Measurements from ENCODE around the gene NEMP1.

The NEMP1 gene

DNA sequence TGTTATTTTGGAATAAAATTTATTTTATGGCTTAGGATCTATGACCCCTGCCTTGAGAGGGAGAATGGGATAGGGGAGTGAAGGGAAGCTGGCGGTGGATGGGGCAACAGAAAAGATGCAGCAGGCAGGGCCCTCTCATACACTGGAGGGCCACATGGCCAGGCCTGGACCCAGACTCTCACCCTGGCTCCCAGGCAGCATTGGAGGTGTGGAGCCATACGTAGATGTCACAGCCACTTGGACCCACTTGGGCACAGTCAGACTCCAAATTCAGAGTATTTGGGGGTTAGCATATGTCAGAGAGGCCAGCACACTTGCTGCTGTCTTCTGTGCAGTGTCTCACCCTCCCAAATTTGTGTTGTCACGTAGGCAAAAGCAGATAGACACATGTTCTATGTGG is 16.8 kb upstream of the NEMP1 start:
- H3K36me3 ChIP-seq (ENCODE audit: control insufficient read depth in 1 of 2, insufficient read depth in 2 of 2, low read length in 2 of 2), result peaks cover 71 to 73% of the 10 kb centered on the region in 2 donors

DNA sequence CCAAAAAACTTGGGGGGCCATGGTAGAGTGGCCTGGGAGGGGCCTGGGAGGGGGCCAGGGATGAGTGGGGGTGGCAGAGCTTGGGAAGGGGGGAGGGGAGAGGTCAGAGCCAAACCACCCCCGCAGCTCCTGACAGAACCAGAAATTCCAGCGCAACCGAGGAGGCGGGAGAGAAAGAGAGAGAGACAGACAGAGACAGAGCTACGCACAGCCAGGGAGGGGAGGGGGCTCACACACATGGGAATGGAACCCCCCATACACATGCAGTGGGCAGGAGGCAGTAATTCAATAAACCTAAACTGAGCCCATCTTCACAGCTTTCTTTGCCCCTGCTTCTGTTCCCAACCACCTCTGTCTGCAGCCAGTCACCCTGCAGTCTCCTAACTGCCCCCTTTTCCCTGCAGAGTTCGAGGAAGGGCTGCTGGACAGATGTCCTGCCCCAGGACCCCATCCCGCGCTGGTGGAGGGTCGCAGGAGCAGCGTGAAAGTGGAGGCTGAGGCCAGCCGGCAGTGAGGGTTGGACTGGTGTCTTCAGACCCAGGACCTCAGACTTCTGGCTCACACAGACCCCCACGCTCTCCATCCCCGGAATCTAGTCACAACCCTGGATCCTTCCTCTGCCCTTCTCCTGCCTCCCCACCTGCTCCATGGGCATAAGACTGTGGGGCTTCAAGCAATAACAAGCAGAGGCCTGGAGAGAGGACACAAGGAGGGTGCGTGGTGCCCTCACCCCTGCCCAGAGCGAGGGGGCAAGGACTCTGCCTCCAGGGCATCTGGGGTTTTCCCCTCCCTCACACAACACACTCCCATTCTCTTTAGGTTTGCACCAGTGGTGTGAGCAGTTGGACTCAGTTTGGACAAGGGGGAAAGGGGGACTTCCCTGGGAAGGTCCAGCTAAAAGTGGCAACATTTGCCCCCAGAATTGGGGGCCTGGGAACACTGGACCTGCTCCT is 15.9 kb upstream of the NEMP1 start:
- peaks cover 18 to 45% of the 10 kb centered on the region in 2 donors for H3K4me1 ChIP-seq (ENCODE audit: control insufficient read depth in 1 of 2, insufficient read depth in 2 of 2, low read length in 2 of 2)
- H3K9me3 ChIP-seq (ENCODE audit: control insufficient read depth in 1 of 2, low read length in 2 of 2), result no peaks in the 10 kb centered on the region
- peak overlapping the region in 1 of 2 donors; percentile 4 for H3K4me3 ChIP-seq (ENCODE audit: low read depth in 1 of 2, low read length in 2 of 2)
- H3K27me3 ChIP-seq (ENCODE audit: low read depth, low read length), result no peaks in the 10 kb centered on the region
- peaks cover 64% of the 10 kb centered on the region in 2 donors for H3K36me3 ChIP-seq (ENCODE audit: control insufficient read depth in 1 of 2, insufficient read depth in 2 of 2, low read length in 2 of 2)
- peak overlapping the region; percentile 51 for H3K27ac ChIP-seq (ENCODE audit: low read length)

More for the DNA sequence above, 16.8 kb upstream of the NEMP1 start:
- Histone ChIP-seq H3K4me1 (ENCODE audit: control insufficient read depth in 1 of 2, insufficient read depth in 2 of 2, low read length in 2 of 2) (peaks cover 18 to 44% of the 10 kb centered on the region in 2 donors), H3K9me3 (ENCODE audit: control insufficient read depth in 1 of 2, low read length in 2 of 2) (no peaks in the 10 kb centered on the region), H3K4me3 (ENCODE audit: low read depth in 1 of 2, low read length in 2 of 2) (no peak overlapping the region), H3K27ac (ENCODE audit: low read length) (no peak overlapping the region), H3K27me3 (ENCODE audit: low read depth, low read length) (no peaks in the 10 kb centered on the region)

DNA sequence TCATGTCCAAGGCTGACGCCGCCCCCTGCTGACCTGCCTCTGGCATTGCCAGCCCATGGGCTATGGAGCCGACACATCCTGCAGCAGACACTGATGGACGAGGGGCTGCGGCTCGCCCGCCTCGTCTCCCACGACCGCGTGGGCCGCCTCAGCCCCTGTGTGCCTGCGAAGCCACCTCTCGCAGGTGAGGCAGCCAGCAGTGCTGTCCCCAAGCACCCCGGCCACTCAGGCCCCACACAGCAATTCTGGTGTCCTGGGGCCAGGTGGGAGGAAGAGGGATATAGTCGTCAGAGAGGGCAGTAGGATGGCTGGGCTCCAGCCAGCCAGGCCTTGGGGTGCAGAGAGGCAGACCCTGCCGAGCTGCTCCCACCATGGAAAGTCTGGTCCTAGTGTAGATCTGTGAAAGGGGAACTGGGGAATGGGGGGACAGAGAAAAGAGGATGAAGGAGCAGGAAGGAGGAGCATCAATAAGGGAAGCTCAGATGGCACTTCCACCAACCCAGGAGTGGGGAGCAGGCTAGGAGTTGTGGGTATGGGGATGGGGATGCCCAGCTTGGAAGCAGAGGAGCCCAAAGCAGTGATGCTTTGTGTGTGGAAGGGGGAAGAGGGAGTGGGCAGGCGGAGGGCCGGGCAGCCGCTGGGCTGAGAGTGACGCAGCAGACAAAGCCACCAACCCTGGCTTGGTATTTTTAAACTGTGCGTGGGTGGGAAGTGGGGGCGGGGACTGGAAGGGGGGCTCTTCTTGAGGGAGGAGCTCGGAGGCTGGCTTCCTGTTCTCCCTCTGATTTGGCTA is 15.0 kb upstream of the NEMP1 start:
- Histone ChIP-seq H3K27me3 (ENCODE audit: low read depth, low read length) (no peaks in the 10 kb centered on the region), H3K4me3 (ENCODE audit: low read depth in 1 of 2, low read length in 2 of 2) (peak overlapping the region in 1 of 2 donors; percentile 38), H3K9me3 (ENCODE audit: control insufficient read depth in 1 of 2, low read length in 2 of 2) (no peaks in the 10 kb centered on the region), H3K27ac (ENCODE audit: low read length) (peak overlapping the region; percentile 43), H3K36me3 (ENCODE audit: control insufficient read depth in 1 of 2, insufficient read depth in 2 of 2, low read length in 2 of 2) (peaks cover 55 to 56% of the 10 kb centered on the region in 2 donors), H3K4me1 (ENCODE audit: control insufficient read depth in 1 of 2, insufficient read depth in 2 of 2, low read length in 2 of 2) (peaks cover 18 to 45% of the 10 kb centered on the region in 2 donors)

DNA sequence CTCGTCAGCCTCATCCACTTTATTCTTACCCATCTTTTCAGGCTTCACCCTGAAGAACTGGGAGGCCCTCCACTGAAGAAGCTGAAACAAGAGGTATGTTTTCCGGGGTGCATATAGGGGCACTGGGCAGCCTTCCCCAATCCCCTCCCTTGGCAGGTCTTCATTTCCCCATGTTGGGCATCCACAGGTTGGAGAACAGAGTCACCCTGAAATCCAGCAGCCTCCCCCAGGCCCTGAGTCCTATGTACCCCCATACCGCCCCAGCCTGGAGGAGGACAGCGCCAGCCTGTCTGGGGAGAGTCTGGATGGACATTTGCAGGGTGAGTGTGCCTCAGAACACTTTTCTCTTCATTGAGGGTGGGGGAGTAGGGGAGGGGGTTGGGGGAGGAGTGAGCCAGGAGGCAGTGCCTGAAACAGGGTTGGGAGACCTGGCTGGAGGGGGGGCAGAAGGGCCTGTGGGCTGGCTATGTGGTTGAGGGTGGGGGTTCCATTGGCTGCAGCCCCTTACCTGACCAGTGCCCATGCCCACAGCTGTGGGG is 14.4 kb upstream of the NEMP1 start:
- Histone ChIP-seq H3K27ac (ENCODE audit: low read length) (peak overlapping the region; percentile 23), H3K9me3 (ENCODE audit: control insufficient read depth in 1 of 2, low read length in 2 of 2) (no peaks in the 10 kb centered on the region), H3K4me1 (ENCODE audit: control insufficient read depth in 1 of 2, insufficient read depth in 2 of 2, low read length in 2 of 2) (peaks cover 21 to 45% of the 10 kb centered on the region in 2 donors), H3K27me3 (ENCODE audit: low read depth, low read length) (no peaks in the 10 kb centered on the region), H3K36me3 (ENCODE audit: control insufficient read depth in 1 of 2, insufficient read depth in 2 of 2, low read length in 2 of 2) (peaks cover 48 to 54% of the 10 kb centered on the region in 2 donors), H3K4me3 (ENCODE audit: low read depth in 1 of 2, low read length in 2 of 2) (peak overlapping the region in 1 of 2 donors; percentile 38)

DNA sequence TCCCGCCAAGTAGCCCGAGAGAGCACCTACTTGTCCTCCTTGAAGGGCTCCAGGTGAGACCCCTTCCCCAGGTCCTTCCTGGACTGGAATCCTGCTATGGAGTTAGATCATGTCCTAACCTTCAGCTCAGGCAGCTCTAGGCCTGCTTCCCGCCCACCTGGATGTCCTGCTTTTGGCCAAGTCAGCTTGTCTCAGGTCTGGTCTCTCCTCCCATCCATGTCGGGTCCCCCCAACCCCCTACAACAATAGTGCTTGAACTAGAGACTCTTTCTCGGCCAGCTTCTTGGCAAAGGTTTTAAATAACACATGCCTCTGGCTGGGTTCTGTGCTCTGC is 13.9 kb upstream of the NEMP1 start:
- Histone ChIP-seq H3K36me3 (ENCODE audit: control insufficient read depth in 1 of 2, insufficient read depth in 2 of 2, low read length in 2 of 2) (peaks cover 44 to 51% of the 10 kb centered on the region in 2 donors), H3K4me3 (ENCODE audit: low read depth in 1 of 2, low read length in 2 of 2) (peak overlapping the region in 1 of 2 donors; percentile 87), H3K4me1 (ENCODE audit: control insufficient read depth in 1 of 2, insufficient read depth in 2 of 2, low read length in 2 of 2) (peaks cover 21 to 45% of the 10 kb centered on the region in 2 donors), H3K9me3 (ENCODE audit: control insufficient read depth in 1 of 2, low read length in 2 of 2) (no peaks in the 10 kb centered on the region), H3K27me3 (ENCODE audit: low read depth, low read length) (no peaks in the 10 kb centered on the region), H3K27ac (ENCODE audit: low read length) (peak overlapping the region; percentile 23)

DNA sequence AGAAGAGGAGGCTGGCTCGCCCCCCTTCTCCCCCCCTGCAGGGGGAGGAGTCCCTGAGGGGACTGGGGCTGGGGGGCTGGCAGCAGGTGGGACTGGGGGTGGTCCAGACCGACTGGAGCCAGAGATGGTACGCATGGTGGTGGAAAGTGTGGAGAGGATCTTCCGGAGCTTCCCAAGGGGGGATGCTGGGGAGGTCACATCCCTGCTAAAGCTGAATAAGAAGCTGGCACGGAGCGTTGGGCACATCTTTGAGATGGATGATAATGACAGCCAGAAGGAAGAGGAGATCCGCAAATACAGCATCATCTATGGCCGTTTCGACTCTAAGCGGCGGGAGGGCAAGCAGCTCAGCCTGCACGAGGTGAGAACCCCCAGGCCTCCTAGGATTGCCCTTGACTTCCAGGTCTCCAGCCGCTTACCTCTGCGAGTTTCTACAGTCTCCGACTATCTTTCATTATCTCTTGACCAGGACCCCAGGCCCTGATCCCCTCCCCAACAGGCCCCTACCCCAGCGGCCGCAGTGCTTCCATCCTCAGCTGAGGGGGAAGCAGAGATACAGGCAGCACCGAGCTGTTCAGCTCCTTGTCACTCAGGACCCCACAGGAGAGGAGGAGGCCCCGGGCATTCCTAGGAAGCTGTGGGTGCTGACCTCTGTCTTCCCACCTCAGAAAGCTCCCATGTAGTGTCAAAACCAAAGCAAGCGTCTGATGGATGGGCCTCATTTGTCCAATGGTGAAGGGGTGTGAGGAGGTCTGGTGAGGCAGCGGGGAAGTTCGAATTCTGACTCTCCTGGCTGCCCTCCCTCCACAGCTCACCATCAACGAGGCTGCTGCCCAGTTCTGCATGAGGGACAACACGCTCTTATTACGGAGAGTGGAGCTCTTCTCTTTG is 13.3 kb upstream of the NEMP1 start:
- peaks cover 38 to 49% of the 10 kb centered on the region in 2 donors for H3K36me3 ChIP-seq (ENCODE audit: control insufficient read depth in 1 of 2, insufficient read depth in 2 of 2, low read length in 2 of 2)
- H3K4me1 ChIP-seq (ENCODE audit: control insufficient read depth in 1 of 2, insufficient read depth in 2 of 2, low read length in 2 of 2), result peaks cover 21 to 45% of the 10 kb centered on the region in 2 donors
- peak overlapping the region in 1 of 2 donors; percentile 87 for H3K4me3 ChIP-seq (ENCODE audit: low read depth in 1 of 2, low read length in 2 of 2)

DNA sequence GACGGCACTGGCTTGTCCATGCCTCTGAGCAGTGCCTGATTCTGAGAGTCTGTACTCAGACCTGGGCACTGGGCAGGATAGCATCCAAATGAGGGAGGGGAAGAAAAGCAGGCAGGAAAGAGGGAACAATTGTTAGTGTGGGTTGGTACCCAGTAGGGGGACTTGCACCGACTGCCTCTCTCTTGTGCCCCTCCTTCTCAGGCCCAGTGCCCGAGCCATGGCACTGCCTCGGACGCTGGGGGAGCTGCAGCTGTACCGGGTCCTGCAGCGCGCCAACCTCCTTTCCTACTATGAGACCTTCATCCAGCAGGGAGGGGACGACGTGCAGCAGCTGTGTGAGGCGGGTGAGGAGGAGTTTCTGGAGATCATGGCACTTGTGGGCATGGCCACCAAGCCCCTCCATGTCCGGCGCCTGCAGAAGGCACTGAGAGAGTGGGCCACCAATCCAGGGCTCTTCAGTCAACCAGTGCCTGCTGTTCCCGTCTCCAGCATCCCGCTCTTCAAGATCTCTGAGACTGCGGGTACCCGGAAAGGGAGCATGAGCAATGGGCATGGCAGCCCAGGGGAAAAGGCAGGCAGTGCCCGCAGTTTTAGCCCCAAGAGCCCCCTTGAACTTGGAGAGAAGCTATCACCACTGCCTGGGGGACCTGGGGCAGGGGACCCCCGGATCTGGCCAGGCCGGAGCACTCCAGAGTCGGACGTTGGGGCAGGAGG is 12.5 kb upstream of the NEMP1 start:
- Histone ChIP-seq H3K27ac (ENCODE audit: low read length) (peak overlapping the region; percentile 62), H3K36me3 (ENCODE audit: control insufficient read depth in 1 of 2, insufficient read depth in 2 of 2, low read length in 2 of 2) (peaks cover 33 to 43% of the 10 kb centered on the region in 2 donors), H3K27me3 (ENCODE audit: low read depth, low read length) (no peaks in the 10 kb centered on the region), H3K9me3 (ENCODE audit: control insufficient read depth in 1 of 2, low read length in 2 of 2) (no peaks in the 10 kb centered on the region), H3K4me1 (ENCODE audit: control insufficient read depth in 1 of 2, insufficient read depth in 2 of 2, low read length in 2 of 2) (peaks cover 21 to 48% of the 10 kb centered on the region in 2 donors), H3K4me3 (ENCODE audit: low read depth in 1 of 2, low read length in 2 of 2) (peak overlapping the region; percentile 63 to 87)

More for the DNA sequence above, 13.3 kb upstream of the NEMP1 start:
- H3K27me3 ChIP-seq (ENCODE audit: low read depth, low read length), result no peaks in the 10 kb centered on the region
- H3K9me3 ChIP-seq (ENCODE audit: control insufficient read depth in 1 of 2, low read length in 2 of 2), result no peaks in the 10 kb centered on the region
- H3K27ac ChIP-seq (ENCODE audit: low read length), result peak overlapping the region; percentile 23

DNA sequence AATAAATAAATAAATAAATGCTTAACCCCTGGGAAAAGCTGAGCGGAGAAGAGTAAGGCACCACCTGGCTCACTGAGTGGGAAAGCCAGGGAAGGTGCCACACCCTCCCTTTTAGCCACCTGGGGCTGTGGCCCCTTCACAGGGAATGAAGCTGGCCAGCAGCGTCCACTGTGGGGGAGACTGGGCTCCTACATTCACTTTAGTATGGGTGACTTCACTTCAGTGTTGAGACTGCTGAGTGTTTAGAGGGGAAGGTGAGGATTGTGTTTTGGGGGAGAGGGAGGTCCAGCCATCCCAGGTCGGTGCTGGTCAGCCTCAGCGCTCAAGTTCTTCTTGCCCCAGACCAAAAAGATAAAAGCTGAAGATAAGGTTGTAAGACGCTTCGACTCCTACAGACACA is 11.9 kb upstream of the NEMP1 start:
- peaks cover 21 to 53% of the 10 kb centered on the region in 2 donors for H3K4me1 ChIP-seq (ENCODE audit: control insufficient read depth in 1 of 2, insufficient read depth in 2 of 2, low read length in 2 of 2)
- H3K27me3 ChIP-seq (ENCODE audit: low read depth, low read length), result no peaks in the 10 kb centered on the region
- no peaks in the 10 kb centered on the region for H3K9me3 ChIP-seq (ENCODE audit: control insufficient read depth in 1 of 2, low read length in 2 of 2)
- H3K27ac ChIP-seq (ENCODE audit: low read length), result peak overlapping the region; percentile 62
- H3K4me3 ChIP-seq (ENCODE audit: low read depth in 1 of 2, low read length in 2 of 2), result peak overlapping the region; percentile 63 to 87
- H3K36me3 ChIP-seq (ENCODE audit: control insufficient read depth in 1 of 2, insufficient read depth in 2 of 2, low read length in 2 of 2), result peaks cover 27 to 38% of the 10 kb centered on the region in 2 donors

DNA sequence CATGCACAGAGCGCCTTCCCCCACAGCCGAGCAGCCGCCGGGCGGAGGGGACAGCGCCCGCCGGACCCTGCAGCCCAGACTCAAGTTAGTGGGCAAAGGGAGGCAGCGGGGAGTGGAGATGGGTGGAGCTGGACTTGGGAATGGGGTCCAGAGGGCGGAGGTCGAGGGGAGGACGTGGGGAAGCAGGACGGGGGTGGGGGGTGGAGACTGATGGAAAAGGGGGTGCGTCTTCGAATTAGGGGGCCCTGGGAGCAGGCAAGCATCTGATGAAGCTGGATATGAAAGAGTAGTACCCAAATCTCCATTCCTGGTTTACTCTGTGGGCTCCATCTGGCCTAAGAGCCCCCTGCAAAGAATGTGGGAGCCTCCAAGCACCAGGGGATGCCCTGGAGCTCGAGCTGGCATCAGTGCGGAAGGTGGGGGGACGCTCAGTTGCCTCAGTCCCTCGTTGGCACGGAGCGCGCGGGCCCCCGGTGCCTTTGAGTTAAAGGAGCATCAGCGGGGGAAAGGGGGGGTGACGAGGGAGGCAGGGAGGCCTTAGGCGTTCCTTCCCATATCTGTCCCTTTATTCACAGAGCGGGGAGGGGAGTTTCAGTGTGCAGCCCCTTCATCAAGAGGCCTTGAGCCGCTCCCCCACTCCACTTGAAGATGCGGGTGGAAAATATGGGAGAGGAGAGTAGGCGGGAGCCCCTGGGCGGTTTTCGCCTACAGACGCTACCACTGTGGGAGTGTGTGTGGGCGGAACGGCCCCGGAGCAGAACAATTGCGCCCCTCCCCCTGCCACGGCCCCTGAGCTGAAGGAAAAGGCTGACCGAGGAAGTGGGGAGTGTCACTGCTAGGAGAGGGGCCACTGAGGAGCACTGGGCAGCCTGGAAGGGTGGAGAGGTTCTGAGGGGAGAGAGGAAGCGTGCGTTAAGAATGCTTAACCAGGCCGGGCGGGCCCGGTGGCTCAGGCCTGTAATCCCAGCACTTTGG is 11.0 kb upstream of the NEMP1 start:
- no peaks in the 10 kb centered on the region for H3K27me3 ChIP-seq (ENCODE audit: low read depth, low read length)
- H3K27ac ChIP-seq (ENCODE audit: low read length), result peak overlapping the region; percentile 72
- no peaks in the 10 kb centered on the region for H3K9me3 ChIP-seq (ENCODE audit: control insufficient read depth in 1 of 2, low read length in 2 of 2)
- H3K4me1 ChIP-seq (ENCODE audit: control insufficient read depth in 1 of 2, insufficient read depth in 2 of 2, low read length in 2 of 2), result peaks cover 18 to 55% of the 10 kb centered on the region in 2 donors
- peaks cover 20 to 38% of the 10 kb centered on the region in 2 donors for H3K36me3 ChIP-seq (ENCODE audit: control insufficient read depth in 1 of 2, insufficient read depth in 2 of 2, low read length in 2 of 2)
- H3K4me3 ChIP-seq (ENCODE audit: low read depth in 1 of 2, low read length in 2 of 2), result peak overlapping the region; percentile 76 to 87

Measured in muscle layer of duodenum (tissue), 2 donors.